K562 (cell line): ENCODE data around the gene PLCB3. TPM values are rescaled to one million over a fixed set of nuclear protein-coding genes. Genes with fewer than 3 reads are reported as not detected.

Source experiments
- CHCHD3 ChIP-seq: fragments of 250-450 bp; sonication (Bioruptor Pico); IDR thresholded peaks from 2 replicates; pipeline ENCODE4 v2.1.2; 2022; ENCODE audit warnings: mild to moderate bottlenecking
- CHD2 ChIP-seq: IDR thresholded peaks from 2 replicates; pipeline ENCODE4 v1.6.1; 2011; ENCODE audit warnings: low read depth, low read length
- HDAC2 ChIP-seq: fragments of 450-650 bp; IDR thresholded peaks from 2 replicates; pipeline ENCODE4 v1.6.1; 2016; ENCODE audit warnings: mild to moderate bottlenecking
- HES1 ChIP-seq: fragments of 450-650 bp; IDR thresholded peaks from 2 replicates; pipeline ENCODE4 v1.6.1; 2016; ENCODE audit warnings: low read depth, mild to moderate bottlenecking, moderate library complexity
- HINFP ChIP-seq: fragments of 450-650 bp; conservative IDR thresholded peaks from 2 replicates; pipeline ENCODE4 v1.6.1; 2016; ENCODE audit warnings: missing genetic modification characterization, low read depth, mild to moderate bottlenecking, control low read depth, missing compliant biosample characterization
- HNRNPH1 ChIP-seq: fragments of 200-400 bp; formaldehyde crosslinking; optimal IDR thresholded peaks from 2 replicates; pipeline ENCODE3; 2017; ENCODE audit warnings: low read depth, mild to moderate bottlenecking, low read length, moderate library complexity
- IFI16 ChIP-seq: fragments of 250-450 bp; sonication (Bioruptor Pico); IDR thresholded peaks from 2 replicates; pipeline ENCODE4 v2.1.2; 2022; ENCODE audit warnings: mild to moderate bottlenecking, inconsistent platforms
- JUNB ChIP-seq: fragments of 450-650 bp; formaldehyde crosslinking; conservative IDR thresholded peaks from 2 replicates; pipeline ENCODE4 v1.4.0; 2020; ENCODE audit warnings: mild to moderate bottlenecking
- MAFG ChIP-seq: fragments of 450-650 bp; conservative IDR thresholded peaks from 2 replicates; pipeline ENCODE4 v1.6.1; 2016; ENCODE audit warnings: missing genetic modification characterization, missing compliant biosample characterization
- POLR2G ChIP-seq: fragments of 200-400 bp; formaldehyde crosslinking; IDR thresholded peaks from 2 replicates; pipeline ENCODE4 v1.6.1; 2017; ENCODE audit warnings: low read depth, mild to moderate bottlenecking, antibody characterized with exemption, low read length, moderate library complexity
- SETDB1 ChIP-seq: IDR thresholded peaks from one replicate; pipeline ENCODE4 v1.6.1; 2012; ENCODE audit warnings: low read length, control low read depth, inconsistent platforms
- SMAD2 ChIP-seq: fragments of 150-350 bp; IDR thresholded peaks from 2 replicates; pipeline ENCODE4 v1.6.1; 2014; ENCODE audit warnings: low read depth, mild to moderate bottlenecking, low read length
- SMARCC2 ChIP-seq: fragments of 450-650 bp; IDR thresholded peaks from 2 replicates; pipeline ENCODE4 v1.6.1; 2017; ENCODE audit warnings: antibody characterized with exemption, moderate library complexity, mild to moderate bottlenecking, low read depth
- SOX6 ChIP-seq: fragments of 450-650 bp; IDR thresholded peaks from 2 replicates; pipeline ENCODE4 v1.6.1; 2014; ENCODE audit warnings: mild to moderate bottlenecking
- SREBF1 ChIP-seq: fragments of 150-350 bp; IDR thresholded peaks from 2 replicates; pipeline ENCODE4 v1.6.1; 2014; ENCODE audit warnings: antibody characterized with exemption, low read depth, low read length, borderline replicate concordance
- TAF7 ChIP-seq: fragments of 450-650 bp; IDR thresholded peaks from 2 replicates; pipeline ENCODE4 v1.6.1; 2016; ENCODE audit warnings: missing genetic modification characterization, missing compliant biosample characterization
- ZBTB7A ChIP-seq: IDR thresholded peaks from 2 replicates; pipeline ENCODE4 v1.6.1; 2011; ENCODE audit warnings: low read depth, mild to moderate bottlenecking, low read length, moderate library complexity, borderline replicate concordance; ENCODE audit not compliant: control insufficient read depth
- ZNF133 ChIP-seq: fragments of 250-450 bp; sonication (Bioruptor Pico); IDR thresholded peaks from 2 replicates; pipeline ENCODE4 v1.4.0; 2020; ENCODE audit warnings: mild to moderate bottlenecking
- ZNF175 ChIP-seq: fragments of 200-800 bp; sonication (Bioruptor generic); IDR thresholded peaks from 2 replicates; pipeline ENCODE4 v1.6.1; 2016; ENCODE audit warnings: low read depth, mild to moderate bottlenecking, missing genetic modification characterization, missing compliant biosample characterization
- ZNF280A ChIP-seq: fragments of 450-650 bp; IDR thresholded peaks from 2 replicates; pipeline ENCODE4 v1.6.1; 2018; ENCODE audit warnings: mild to moderate bottlenecking, low read depth; ENCODE audit not compliant: partially characterized antibody
- ZNF311 ChIP-seq: fragments of 250-450 bp; sonication (Bioruptor Pico); IDR thresholded peaks from 2 replicates; pipeline ENCODE4 v1.4.0; 2020; ENCODE audit warnings: mild to moderate bottlenecking, moderate library complexity
- ZNF57 ChIP-seq: fragments of 450-650 bp; formaldehyde crosslinking; IDR thresholded peaks from 2 replicates; pipeline ENCODE4 v1.4.0; 2020; ENCODE audit warnings: mild to moderate bottlenecking, moderate library complexity
- ZNF77 ChIP-seq: fragments of 250-450 bp; sonication (Bioruptor Pico); IDR thresholded peaks from 2 replicates; pipeline ENCODE4 v1.5.0; 2020
- polyA plus RNA-seq, 8 experiments: library from polyadenylated mRNA; depleted of rRNA in 4 of 8; stranded (reverse) in 5 of 8; unstranded in 3 of 8; fragments of >200 nt; fragmentation: Nextera tagmentation in 2 of 8; fragmentation: Illumina TruSeq in 1 of 8; extraction: Ambion mirVana in 2 of 8; extraction: Trizol in 1 of 8; gene quantifications; 2 replicates each; pipeline versions ENCODE4 v1.2.1 to v1.2.3, GENCODE V29; 2011 to 2014; ENCODE audit warnings: inconsistent platforms in 1 of 8, missing spikeins in 1 of 8
- total RNA-seq, 7 experiments: library from RNA; depleted of rRNA in 6 of 7; stranded (reverse); fragments of >200 nt in 6 of 7; fragmentation: Illumina TruSeq in 2 of 7; extraction: Trizol in 2 of 7; gene quantifications; 2 replicates each; pipeline versions ENCODE4 v1.2.1 to v1.2.3, GENCODE V29; 2011 to 2021; ENCODE audit warnings: low replicate concordance in 1 of 7

Gene PLCB3
- total and polyA plus RNA-seq, 9 of the 15 experiments (the other 6 are each of a cell fraction or from before 2014, with no cell fraction given): 0.31 to 44.8 (median 14.6) TPM

- no peak for TF ChIP-seq MAFG (tag)
- no peak for TF ChIP-seq HINFP
- no peak for TF ChIP-seq CHD2
- no peak for TF ChIP-seq HES1
- no peak for TF ChIP-seq JUNB (CRISPR knock-in tag)
- no peak for TF ChIP-seq HDAC2
- 0 out of 2 replicates have a peak, but pooled peaks have one; percentile 63 for TF ChIP-seq SREBF1
- TF ChIP-seq SETDB1: peak; percentile 24
- 0 out of 2 replicates have a peak, but pooled peaks have one; percentile 47 for TF ChIP-seq ZNF133 (CRISPR knock-in tag)
- TF ChIP-seq SMARCC2: no peak
- no peak for TF ChIP-seq ZNF280A
- TF ChIP-seq ZNF175 (CRISPR knock-in tag): peak; percentile 2
- no peak for TF ChIP-seq IFI16 (CRISPR knock-in tag)
- TF ChIP-seq HNRNPH1: no peak
- TF ChIP-seq CHCHD3 (CRISPR knock-in tag): peak; percentile 44; the same call in 1 of the 2 replicates
- peak; percentile 85; the same call in 1 of the 2 replicates for TF ChIP-seq ZBTB7A
- TF ChIP-seq ZNF311 (CRISPR knock-in tag): no peak
- 0 out of 2 replicates have a peak, but pooled peaks have one; percentile 4 for TF ChIP-seq SOX6
- peak; percentile 10; the same call in 1 of the 2 replicates for TF ChIP-seq ZNF77 (CRISPR knock-in tag)
- no peak for TF ChIP-seq TAF7
- no peak for TF ChIP-seq ZNF57 (CRISPR knock-in tag)
- peak; percentile 91 for TF ChIP-seq POLR2G
- no peak for TF ChIP-seq SMAD2
Observed at GRCh38 chr11:64269540-64270220, 18.4 kb downstream of the PLCB3 start (continued).
